Common myeloid progenitor, CD34-positive (primary cell): ENCODE measurements around the gene FAT4.

Experiments used
- CTCF ChIA-PET: fragments of 350-600 bp; sonication (Branson Sonifier 250); formaldehyde crosslinking; loops from one replicate; lab custom pipeline; 2021; ENCODE audit warnings: antibody characterized with exemption; lab: Charles Lee
- POLR2A ChIA-PET: fragments of 350-600 bp; sonication (Branson Sonifier 250); formaldehyde crosslinking; loops from one replicate; lab custom pipeline; 2021; ENCODE audit warnings: antibody characterized with exemption; lab: Charles Lee
- DNase-seq, 3 donors: peaks; one replicate each; pipeline versions ENCODE4 v3.0.0 to v3.0.0-alpha.2; 2013
- H3K27ac ChIP-seq, 2 experiments: 1 replicate in 1 of 2; 2 replicates in 1 of 2; pipeline ENCODE4 v1.7.0; 2013; ENCODE audit warnings: inconsistent platforms in 2 of 2, low read length in 2 of 2, mild to moderate bottlenecking in 2 of 2, low read depth in 1 of 2, moderate library complexity in 1 of 2; ENCODE audit not compliant: severe bottlenecking in 2 of 2, insufficient read depth in 1 of 2, poor library complexity in 1 of 2
- H3K27me3 ChIP-seq, 5 experiments: replicated peaks in 2 of 5; 1 replicate in 3 of 5; 2 replicates in 2 of 5; pipeline versions ENCODE4 v1.6.1 to v1.7.0; 2013; ENCODE audit warnings: low read length in 4 of 5, mild to moderate bottlenecking in 2 of 5, moderate library complexity in 2 of 5, inconsistent platforms in 1 of 5; ENCODE audit not compliant: insufficient read depth in 5 of 5, control insufficient read depth in 4 of 5
- H3K36me3 ChIP-seq, 4 experiments: 1 replicate in 2 of 4; 2 replicates in 2 of 4; pipeline versions ENCODE4 v1.6.1 to v1.7.0; 2013; ENCODE audit warnings: low read length in 3 of 4, control low read depth in 1 of 4, mild to moderate bottlenecking in 1 of 4; ENCODE audit not compliant: control insufficient read depth in 4 of 4, insufficient read depth in 4 of 4
- H3K4me1 ChIP-seq, 4 experiments: 1 replicate in 3 of 4; 2 replicates in 1 of 4; pipeline versions ENCODE4 v1.6.1 to v1.7.1; 2013; ENCODE audit warnings: low read length in 3 of 4, mild to moderate bottlenecking in 3 of 4, control low read depth in 1 of 4, inconsistent platforms in 1 of 4, moderate library complexity in 1 of 4; ENCODE audit not compliant: control insufficient read depth in 4 of 4, insufficient read depth in 4 of 4; ENCODE audit errors: control extremely low read depth in 1 of 4
- H3K4me3 ChIP-seq, 7 experiments: 1 replicate in 4 of 7; 2 replicates in 3 of 7; pipeline versions ENCODE4 v1.5.1 to v1.7.0; 2013; ENCODE audit warnings: mild to moderate bottlenecking in 7 of 7, low read length in 6 of 7, moderate library complexity in 6 of 7, inconsistent platforms in 2 of 7, low read depth in 2 of 7, control low read depth in 1 of 7; ENCODE audit not compliant: insufficient read depth in 4 of 7, control insufficient read depth in 1 of 7; ENCODE audit errors: extremely low read depth in 1 of 7
- H3K9me3 ChIP-seq, 5 experiments: 1 replicate in 4 of 5; 2 replicates in 1 of 5; pipeline versions ENCODE4 v1.6.1 to v1.7.1; 2013; ENCODE audit warnings: low read length in 4 of 5, mild to moderate bottlenecking in 2 of 5, inconsistent platforms in 1 of 5, low read depth in 1 of 5, moderate library complexity in 1 of 5; ENCODE audit not compliant: control insufficient read depth in 4 of 5, insufficient read depth in 2 of 5; ENCODE audit errors: control extremely low read depth in 1 of 5
- WGBS: methylation state at CpG from one replicate; pipeline ENCODE4 v1.1.5; 2013; ENCODE audit not compliant: insufficient coverage; 5-methylcytosine and 5-hydroxymethylcytosine counted together

Gene FAT4

GRCh38 chr4:125306112-125306511 is 8.6 kb upstream of the FAT4 start:
- DNase-seq = no peak
- 100% methylated on average over 1 of the region's 1 CpG for WGBS
- Histone ChIP-seq H3K27ac (no peak overlapping the region), H3K4me1 (no peaks in the 10 kb centered on the region), H3K27me3 (no peaks in the 10 kb centered on the region), H3K36me3 (no peaks in the 10 kb centered on the region), H3K4me3 (no peak overlapping the region), H3K9me3 (no peaks in the 10 kb centered on the region)
- POLR2A ChIA-PET = no interaction called here
- CTCF ChIA-PET = interaction anchor here (1.0 kb wide), 1 partner anchor 9 kb away, joined by 3 read pairs; the partner anchor contains the start of gene FAT4

- Histone ChIP-seq H3K9me3 (no peaks in the 10 kb centered on the region), H3K36me3 (no peaks in the 10 kb centered on the region), H3K4me1 (no peaks in the 10 kb centered on the region), H3K4me3 (no peak overlapping the region), H3K27ac (no peak overlapping the region), H3K27me3 (peaks cover 0 to 2% (median 0%) of the 10 kb centered on the region in 5 experiments)
- POLR2A ChIA-PET = no interaction called here
- CTCF ChIA-PET = interaction anchor here (1.0 kb wide), 1 partner anchor 8 kb away, joined by 3 read pairs; the partner anchor contains the start of gene FAT4
- DNase-seq = no peak
Measured at GRCh38 chr4:125306533-125306932, 8.2 kb upstream of the FAT4 start.

- peaks cover 0 to 9% (median 0%) of the 10 kb centered on the region in 5 experiments for H3K27me3 ChIP-seq
- CTCF ChIA-PET = interaction anchor here (0.7 to 0.9 kb wide), 2 partner anchors 432 to 1292 kb away, joined by 3 read pairs; no protein-coding TSS in a partner anchor
- H3K27ac ChIP-seq = no peak overlapping the region
- peaks cover 5 to 25% (median 18%) of the 10 kb centered on the region in 4 experiments for H3K4me1 ChIP-seq
- no peak for DNase-seq
- H3K36me3 ChIP-seq = no peaks in the 10 kb centered on the region
- 44% methylated on average over 1 of the region's 2 CpGs for WGBS
- no peak overlapping the region for H3K4me3 ChIP-seq
- POLR2A ChIA-PET = no interaction called here
- H3K9me3 ChIP-seq = no peaks in the 10 kb centered on the region
Measured at GRCh38 chr4:125311503-125311902, 3.3 kb upstream of the FAT4 start.

GRCh38 chr4:125313497-125313896 is 1.3 kb upstream of the FAT4 start:
- ChIA-PET CTCF (interaction anchor here (0.6 to 1.5 kb wide), 10 partner anchors 8 to 1147 kb away, joined by 3 to 4 read pairs (median 3); no protein-coding TSS in a partner anchor), POLR2A (no interaction called here)
- peak; percentile 84 to 93 (median 90) for DNase-seq
- Histone ChIP-seq H3K4me1 (peaks cover 5 to 36% (median 34%) of the 10 kb centered on the region in 4 experiments), H3K4me3 (peak overlapping the region in 1 of 7 experiments; percentile 12), H3K36me3 (no peaks in the 10 kb centered on the region), H3K27ac (no peak overlapping the region), H3K9me3 (no peaks in the 10 kb centered on the region), H3K27me3 (peaks cover 0 to 17% (median 0%) of the 10 kb centered on the region in 5 experiments)
- 0% methylated on average over 4 of the region's 7 CpGs for WGBS

GRCh38 chr4:125313989-125314667 is 627 bp upstream of the FAT4 start:
- Histone ChIP-seq H3K4me1 (peaks cover 5 to 36% (median 34%) of the 10 kb centered on the region in 4 experiments), H3K27me3 (peaks cover 0 to 17% (median 0%) of the 10 kb centered on the region in 5 experiments), H3K36me3 (no peaks in the 10 kb centered on the region), H3K27ac (no peak overlapping the region), H3K9me3 (no peaks in the 10 kb centered on the region), H3K4me3 (peak overlapping the region; percentile 16 to 98 (median 95))
- DNase-seq = no peak
- CTCF ChIA-PET = interaction anchor here (0.7 to 1.5 kb wide), 8 partner anchors 8 to 1096 kb away, joined by 3 read pairs; no protein-coding TSS in a partner anchor
- POLR2A ChIA-PET = no interaction called here
- 13% methylated on average over 5 of the region's 7 CpGs for WGBS

GRCh38 chr4:125315576-125316400 is 1.0 kb downstream of the FAT4 start:
- ChIA-PET CTCF (interaction anchor here (2.2 kb wide), 1 partner anchor 59 kb away, joined by 7 read pairs; no protein-coding TSS in a partner anchor), POLR2A (no interaction called here)
- Histone ChIP-seq H3K27ac (peak overlapping the region in 1 of 2 experiments; percentile 59), H3K36me3 (no peaks in the 10 kb centered on the region), H3K27me3 (peaks cover 0 to 17% (median 0%) of the 10 kb centered on the region in 5 experiments), H3K9me3 (no peaks in the 10 kb centered on the region), H3K4me1 (peaks cover 5 to 36% (median 34%) of the 10 kb centered on the region in 4 experiments), H3K4me3 (peak overlapping the region; percentile 75 to 98 (median 95))
- WGBS = 0% methylated on average over 34 of the region's 51 CpGs
- DNase-seq = peak; percentile 34 to 67 (median 52)
